Right ventricle myocardium inferior (tissue), 1 donor: Measurements from ENCODE around the gene UPF3A. TPM values are rescaled to one million over a fixed set of nuclear protein-coding genes. Genes with fewer than 3 reads are reported as not detected.
"Not testable (repeated sequence)": the region's sequence is repeated elsewhere in the genome, so short reads cannot be mapped to it uniquely, and the experiment has no call there.

Experiments
- ATAC-seq: fragments of 200-7000 bp; cut with Tn5 transposase; one replicate; pipeline ENCODE4 v1.9.1; 2020; ENCODE audit warnings: mild to moderate bottlenecking, moderate library complexity
- DNase-seq: peaks from one replicate; pipeline ENCODE4 v3.0.0; 2021; ENCODE audit errors: missing footprints
- intact Hi-C: fragments of 100-400 bp; cut with DNase I; formaldehyde crosslinking; loops from one replicate; pipeline ENCODE4 v1.11.0; 2022
- long read RNA-seq: library from polyadenylated mRNA; unstranded; transcript quantifications from one replicate; pipeline ENCODE4 v2.0.0, GENCODE V29; 2021
- total RNA-seq: library from RNA; stranded (reverse); fragmentation: NEBNext Ultra II Directional; extraction: Animal tissue kit (Norgen Biotek cat#: 25700); gene quantifications from one replicate; pipeline ENCODE4 v1.2.1, GENCODE V29; 2021
- donor health status: DM: no; HTN: yes; CAD: no; lungs with severe emphysema.

UPF3A gene
- 19.3 TPM for total RNA-seq
- long read RNA-seq, partial matches to known transcripts: 3 of 17 reads
- long read RNA-seq, other reads (novel, unspliced or antisense): 10 of 17 reads

- DNase-seq (peak; percentile 93), ATAC-seq (peak; percentile 95)
- intact Hi-C loops: loop anchor here (2.0 kb wide), 2 partner anchors 33 to 47 kb away; partner anchors contain the start of genes CDC16 and CHAMP1
These were observed at the start of gene UPF3A for GRCh38 chr13:114281351-114282040. TSS of gene UPF3A (plus strand) at chr13:114281601. CDS start at chr13:114281640, 39 bp downstream.

DNA sequence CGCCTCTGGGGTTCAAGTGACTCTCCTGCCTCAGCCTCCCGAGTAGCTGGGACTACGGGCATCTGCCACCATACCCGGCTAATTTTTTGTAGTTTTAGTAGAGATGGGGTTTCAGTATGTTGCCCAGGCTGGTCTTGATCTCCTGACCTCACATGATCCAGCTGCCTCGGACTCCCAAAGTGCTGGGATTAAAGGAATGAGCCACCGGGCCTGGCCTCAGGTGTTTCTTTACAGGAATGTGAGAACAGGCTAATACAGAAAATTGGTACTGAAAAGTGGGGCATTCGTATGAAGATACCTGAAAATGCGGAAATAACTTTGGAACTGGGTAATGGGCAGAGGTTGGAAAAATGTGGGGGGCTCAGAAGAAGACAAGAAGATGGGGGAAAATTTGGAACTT, 49.5 kb upstream of the UPF3A start:
- no peak for ATAC-seq
- intact Hi-C loops: no loop called here
- DNase-seq: no peak

- intact Hi-C loops: loop anchor here (2.0 kb wide), 1 partner anchor 47 kb away; the partner anchor contains the start of gene UPF3A
- no peak for DNase-seq
These were observed 47.1 kb upstream of the UPF3A start for GRCh38 chr13:114234266-114234644.

DNA sequence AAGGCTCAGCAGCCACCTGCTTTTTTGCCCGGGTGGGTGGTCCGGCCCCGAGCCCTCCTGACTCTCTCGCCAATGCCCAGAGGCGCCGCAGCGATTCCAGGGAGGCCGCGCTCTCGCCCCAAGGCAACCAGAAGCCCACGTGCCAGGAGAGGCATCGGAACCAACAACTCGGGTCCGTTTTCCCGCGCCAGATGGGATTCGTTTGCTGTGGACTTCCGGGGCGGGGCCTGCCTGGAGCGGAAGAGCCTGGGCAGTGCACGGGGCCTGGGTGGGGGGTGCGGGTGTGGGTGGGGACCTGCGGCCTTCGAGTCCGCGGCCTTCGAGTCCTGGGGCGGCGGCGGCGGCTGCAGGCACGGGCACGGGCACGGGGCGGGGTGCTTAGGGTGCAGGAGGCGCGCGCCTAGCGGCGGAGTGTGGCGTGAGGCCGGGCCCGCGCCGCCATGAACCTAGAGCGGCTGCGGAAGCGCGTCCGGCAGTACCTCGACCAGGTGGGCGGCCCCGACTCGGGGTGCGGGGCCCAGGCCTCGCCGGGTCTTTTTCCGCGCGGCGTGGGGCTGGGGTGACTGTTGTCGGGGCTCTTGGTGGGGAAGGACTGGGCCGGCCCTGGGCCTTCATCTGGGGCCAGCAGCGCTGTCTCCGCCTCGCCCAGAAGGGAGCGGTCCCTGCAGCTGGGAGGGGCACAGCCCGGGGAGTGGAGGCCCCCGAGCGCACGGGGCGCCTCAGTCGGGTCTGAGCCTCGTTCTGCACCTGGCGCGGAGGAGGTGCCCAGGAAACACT, 46.6 kb upstream of the UPF3A start, which contains the start of gene CDC16:
TSS of gene CDC16 (plus strand) at position 253 of the 777 bp plus-strand sequence. CDS start at position 441, 188 bp downstream.
- peak; percentile 95 for DNase-seq
- intact Hi-C loops: loop anchor here (2.0 kb wide), 1 partner anchor 46 kb away; the partner anchor contains the start of gene UPF3A
- ATAC-seq: peak; percentile 99

More at GRCh38 chr13:114234266-114234644, 47.1 kb upstream of the UPF3A start:
- ATAC-seq: no peak

- intact Hi-C loops: loop anchor here (2.0 kb wide), 1 partner anchor 45 kb away; the partner anchor contains the start of gene UPF3A
- no peak for DNase-seq
- ATAC-seq: no peak
These were observed 45.7 kb upstream of the UPF3A start for GRCh38 chr13:114235697-114236096.

DNA sequence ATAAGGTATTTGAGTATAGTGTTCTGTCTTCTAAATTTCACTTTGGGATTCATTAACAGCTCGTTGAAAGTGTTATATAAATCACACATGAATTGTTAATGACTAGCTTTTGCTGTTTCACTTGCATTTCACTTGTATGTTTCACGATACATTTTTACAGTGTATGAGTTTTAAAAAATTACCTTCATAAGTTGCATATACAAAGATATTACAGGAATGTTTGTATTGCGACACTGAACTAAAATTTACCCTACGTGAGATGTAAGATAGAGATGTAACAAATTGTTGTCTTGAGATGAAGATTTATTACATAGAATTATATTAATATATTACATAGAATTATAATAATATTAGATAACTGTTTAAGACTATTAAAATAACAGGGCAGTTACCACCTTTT, 45.2 kb upstream of the UPF3A start:
- DNase-seq (no peak), ATAC-seq (no peak)
- intact Hi-C loops: no loop called here

GRCh38 chr13:114237415-114238112, 43.8 kb upstream of the UPF3A start:
- no peak for ATAC-seq

GRCh38 chr13:114241918-114242317, 39.5 kb upstream of the UPF3A start:
- no peak for ATAC-seq
- no peak for DNase-seq
- intact Hi-C loops: no loop called here

More at GRCh38 chr13:114237415-114238112, 43.8 kb upstream of the UPF3A start:
- intact Hi-C loops: no loop called here
- DNase-seq: no peak

GRCh38 chr13:114243971-114244370, 37.4 kb upstream of the UPF3A start:
- intact Hi-C loops: no loop called here
- no peak for DNase-seq
- no peak for ATAC-seq

- DNase-seq: no peak
- intact Hi-C loops: no loop called here
- no peak for ATAC-seq
These were observed 36.8 kb upstream of the UPF3A start for GRCh38 chr13:114244637-114245036.

GRCh38 chr13:114248011-114248410, 33.4 kb upstream of the UPF3A start:
- DNase-seq: no peak
- ATAC-seq: no peak
- intact Hi-C loops: no loop called here

- ATAC-seq (no peak), DNase-seq (no peak)
- intact Hi-C loops: no loop called here
These were observed 32.3 kb upstream of the UPF3A start for GRCh38 chr13:114249077-114249476.

DNA sequence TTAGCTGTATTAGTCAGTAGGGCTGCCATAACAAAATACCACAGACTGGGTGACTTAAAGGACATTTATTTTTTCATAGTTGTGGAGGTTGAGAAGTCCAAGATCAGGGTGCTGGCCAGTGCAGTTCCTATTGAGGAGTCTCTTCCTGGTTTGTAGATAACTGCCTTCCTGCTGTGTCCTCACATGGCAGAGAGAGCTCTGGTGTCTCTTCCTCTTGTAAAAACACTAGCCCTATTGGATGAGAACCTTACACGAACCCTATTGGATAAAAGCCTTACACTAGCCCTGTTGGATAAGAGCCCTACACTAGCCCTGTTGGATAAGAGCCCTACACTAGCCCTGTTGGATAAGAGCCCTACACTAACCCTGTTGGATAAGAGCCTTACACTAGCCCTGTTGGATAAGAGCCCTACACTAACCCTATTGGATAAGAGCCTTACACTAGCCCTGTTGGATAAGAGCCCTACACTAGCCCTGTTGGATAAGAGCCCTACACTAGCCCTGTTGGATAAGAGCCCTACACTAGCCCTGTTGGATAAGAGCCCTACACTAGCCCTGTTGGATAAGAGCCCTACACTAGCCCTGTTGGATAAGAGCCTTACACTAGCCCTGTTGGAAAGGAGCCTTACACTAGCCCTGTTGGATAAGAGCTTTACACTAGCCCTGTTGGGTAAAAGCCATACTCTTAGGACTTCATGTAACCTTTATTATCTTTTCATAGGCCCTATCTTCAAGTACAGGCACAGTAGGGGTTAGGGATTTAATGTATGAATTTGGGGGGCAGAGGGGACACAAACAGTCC, 29.6 kb upstream of the UPF3A start:
- intact Hi-C loops, ATAC-seq, DNase-seq: not testable (repeated sequence)

GRCh38 chr13:114256547-114256946, 24.9 kb upstream of the UPF3A start:
- DNase-seq (no peak), ATAC-seq (no peak)
- intact Hi-C loops: no loop called here

GRCh38 chr13:114257014-114257413, 24.4 kb upstream of the UPF3A start:
- ATAC-seq (no peak), DNase-seq (no peak)
- intact Hi-C loops: no loop called here

DNA sequence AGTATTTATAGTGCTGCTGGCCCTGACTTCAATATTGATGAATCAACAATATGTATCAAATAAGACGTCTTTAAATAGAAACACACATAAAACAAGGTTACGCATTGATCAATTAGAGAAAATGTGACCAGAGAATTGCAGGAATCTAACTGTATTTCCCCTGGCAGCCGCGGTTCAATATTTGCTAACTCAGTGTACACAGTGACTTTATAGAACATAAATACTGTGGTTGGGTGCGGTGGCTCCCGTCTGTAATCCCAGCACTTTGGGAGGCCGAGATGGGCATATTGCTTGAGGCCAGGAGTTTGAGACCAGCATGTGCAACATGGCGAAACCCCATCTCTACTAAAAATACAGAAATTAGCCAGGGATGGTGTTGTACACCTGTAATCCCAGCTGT, 22.8 kb upstream of the UPF3A start:
- ATAC-seq: no peak
- no peak for DNase-seq
- intact Hi-C loops: no loop called here

- DNase-seq (no peak), ATAC-seq (no peak)
- intact Hi-C loops: no loop called here
These were observed 22.0 kb upstream of the UPF3A start for GRCh38 chr13:114259374-114259773.

DNA sequence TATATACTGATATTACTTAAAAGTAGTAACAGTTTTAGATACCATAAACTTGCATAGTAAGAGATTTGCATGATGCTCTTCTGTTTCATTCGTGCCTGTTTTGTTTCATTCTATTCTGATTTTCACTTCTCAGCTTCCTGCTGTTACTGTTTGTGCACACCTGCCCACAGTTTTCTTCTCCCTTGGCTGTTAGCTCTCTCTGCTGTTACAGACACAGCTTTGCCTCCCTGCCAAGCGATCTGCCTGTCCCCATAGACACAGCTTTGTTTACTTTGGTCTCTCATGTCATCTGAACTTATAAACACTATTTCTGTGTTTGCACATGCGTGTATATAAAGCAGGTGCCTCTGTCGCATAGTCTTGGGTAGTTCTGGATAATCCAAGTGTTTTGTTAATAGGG, 21.4 kb upstream of the UPF3A start:
- intact Hi-C loops: no loop called here
- no peak for DNase-seq
- peak; percentile 65 for ATAC-seq
